Stromal cell of bone marrow (primary cell): Measurements from ENCODE around the gene GABRE.
"Not testable (repeated sequence)": the region's sequence is repeated elsewhere in the genome, so short reads cannot be mapped to it uniquely, and the experiment has no call there.

Source experiments
- DNase-seq: peaks from one replicate; pipeline ENCODE4 v3.0.0-alpha.2; 2012; ENCODE audit warnings: low read depth

Gene GABRE

DNA sequence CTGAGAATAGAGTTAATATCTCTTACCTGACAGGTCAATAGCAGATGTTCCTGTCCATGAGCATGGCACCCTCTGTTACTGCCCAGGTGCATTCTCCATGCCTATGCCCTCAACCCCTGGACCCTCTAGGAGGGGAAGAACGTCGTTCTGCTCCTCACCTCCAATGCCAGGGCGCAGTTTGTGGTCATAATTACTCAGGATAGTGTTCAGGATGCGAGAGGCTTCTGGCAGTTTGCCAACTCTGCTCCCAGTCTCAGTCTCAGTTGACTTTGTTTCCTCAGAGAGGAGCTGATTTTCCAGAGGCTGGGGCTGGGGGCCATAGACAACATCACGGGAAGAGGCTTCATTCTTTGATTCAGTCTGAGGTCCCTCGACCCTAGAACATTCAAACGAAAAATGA, 4.4 kb downstream of the GABRE start:
- no peak for DNase-seq

DNA sequence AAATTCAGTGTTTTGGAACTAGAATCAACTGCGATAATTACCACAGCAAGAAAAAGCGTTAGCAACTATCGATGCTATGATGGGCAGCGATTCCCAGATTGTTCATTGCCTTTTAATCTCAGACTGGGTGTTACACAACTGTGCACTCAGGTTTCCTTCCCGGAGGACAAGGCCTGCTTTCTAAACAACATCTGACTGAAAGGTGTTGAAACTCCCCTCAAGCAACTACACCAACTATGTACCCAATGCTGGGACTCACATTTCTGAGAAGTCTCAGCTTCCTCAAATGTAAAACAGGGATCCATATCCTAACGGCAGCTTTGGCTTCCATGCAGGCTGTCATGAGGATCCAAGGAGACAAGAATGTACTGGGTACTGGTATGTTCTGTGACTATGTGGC, 8.2 kb downstream of the GABRE start:
- DNase-seq = no peak

DNA sequence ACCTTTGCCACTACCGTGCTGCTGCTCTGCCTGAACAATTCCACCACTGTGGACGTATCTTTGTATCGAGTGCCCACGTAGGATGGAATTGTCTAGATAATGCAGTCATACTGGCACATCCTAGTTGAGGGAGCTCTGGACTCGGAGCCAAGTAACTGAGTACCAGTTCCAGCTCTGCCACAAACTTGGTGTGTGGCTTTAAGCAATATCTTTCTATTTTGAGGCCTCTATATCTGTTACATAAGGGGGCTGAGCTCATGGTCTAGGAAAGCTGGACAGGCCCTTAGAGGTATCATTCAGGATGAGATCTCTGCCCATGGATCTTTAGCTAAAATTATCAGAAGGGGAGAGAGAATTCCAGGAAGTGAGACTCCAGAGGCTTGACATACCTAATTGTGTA, 12.4 kb downstream of the GABRE start:
- no peak for DNase-seq

DNA sequence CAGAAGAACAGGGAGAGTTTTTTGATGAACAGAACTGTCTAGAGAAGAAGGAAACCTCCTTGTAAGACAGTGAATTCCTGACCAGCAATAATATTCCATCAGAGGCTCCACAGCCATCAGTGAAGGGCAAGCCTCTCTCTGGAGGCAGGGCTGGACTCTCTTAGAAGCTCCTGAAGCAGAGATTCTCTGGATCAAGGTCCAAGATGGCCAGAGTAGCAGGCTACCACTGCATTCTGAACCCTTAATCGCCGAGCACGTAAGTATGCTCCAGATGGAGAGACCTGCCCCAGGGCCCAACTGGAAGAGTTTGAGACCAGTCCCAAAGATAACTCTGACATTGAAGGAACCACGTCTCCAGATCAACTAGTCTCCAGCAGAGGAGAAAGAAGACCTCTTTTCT, 16.4 kb downstream of the GABRE start:
- DNase-seq = no peak

DNA sequence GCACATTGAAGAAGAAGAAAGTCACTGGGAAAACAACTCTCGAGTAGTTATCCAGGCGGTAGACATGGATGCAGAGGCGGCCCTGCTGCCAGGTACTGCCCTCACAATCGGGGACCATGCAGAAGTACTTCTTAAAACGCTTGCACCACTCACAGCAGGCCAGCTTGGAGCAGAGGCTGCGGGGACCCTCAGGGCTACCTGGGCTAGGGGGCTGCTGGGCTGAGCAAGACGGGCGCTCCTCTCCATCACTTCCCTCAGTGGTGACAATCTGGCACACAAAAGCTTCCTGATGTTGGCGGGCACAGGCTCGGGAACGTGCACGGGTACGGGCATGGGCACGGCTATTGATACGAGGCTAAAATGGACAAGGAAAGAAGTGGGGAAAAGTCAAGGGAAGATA, 19.7 kb downstream of the GABRE start:
- DNase-seq = no peak

DNA sequence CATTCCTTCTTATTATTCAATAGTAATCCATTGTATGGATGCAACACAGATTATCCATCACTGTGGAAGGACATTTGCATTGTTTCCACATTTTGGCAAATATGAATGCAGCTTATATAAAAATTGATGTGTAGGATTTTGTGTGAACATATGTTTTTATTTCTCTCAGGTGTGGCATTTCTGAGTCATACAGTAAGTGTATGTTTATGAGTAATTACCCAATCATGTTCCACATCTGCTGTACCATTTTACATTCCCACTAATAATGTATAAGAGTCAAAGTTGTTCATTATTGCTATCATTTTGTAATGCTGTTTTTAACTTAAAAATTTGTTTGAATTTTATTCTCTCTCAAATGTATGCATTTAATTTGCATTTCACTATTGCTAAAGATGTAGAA, 36.3 kb downstream of the GABRE start:
- DNase-seq = no peak

DNA sequence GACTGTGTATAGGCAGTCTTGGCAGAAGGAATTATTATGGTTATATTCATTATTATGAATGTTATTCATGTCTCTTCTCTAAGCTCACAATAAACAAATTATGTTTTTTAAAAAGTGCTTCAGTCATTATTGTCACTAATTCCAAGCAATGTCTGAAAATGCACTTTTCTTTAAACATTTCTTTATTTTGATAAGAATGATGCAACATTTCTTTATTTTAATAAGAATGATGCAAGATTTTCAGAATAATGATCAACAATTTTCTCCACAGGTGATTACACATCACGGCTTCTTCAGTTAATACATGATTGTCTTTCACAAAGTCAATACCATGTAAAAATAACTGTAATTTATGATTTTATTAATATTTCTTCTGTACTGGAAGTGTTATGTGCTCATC, 39.1 kb downstream of the GABRE start:
- no peak for DNase-seq

DNA sequence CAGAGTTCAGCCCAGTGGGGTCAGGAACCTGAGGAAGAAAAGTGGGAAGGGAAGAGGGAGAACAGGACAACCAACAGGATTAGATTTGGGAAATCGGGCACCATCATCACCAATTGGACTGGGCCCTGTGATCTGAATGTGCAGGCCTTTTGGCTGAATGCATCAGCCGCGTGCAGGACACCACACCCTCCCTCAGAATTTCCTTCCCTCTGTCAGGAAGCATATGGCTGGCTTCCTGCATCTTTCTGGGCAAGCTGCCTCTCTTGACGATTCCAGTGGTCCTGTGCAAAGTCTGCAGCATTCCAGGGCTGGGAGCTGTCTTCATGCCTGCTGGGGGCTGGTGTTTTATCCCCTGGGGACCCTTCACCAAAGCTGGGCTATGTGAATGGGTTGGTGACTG, 45.4 kb downstream of the GABRE start:
- no peak for DNase-seq

DNA sequence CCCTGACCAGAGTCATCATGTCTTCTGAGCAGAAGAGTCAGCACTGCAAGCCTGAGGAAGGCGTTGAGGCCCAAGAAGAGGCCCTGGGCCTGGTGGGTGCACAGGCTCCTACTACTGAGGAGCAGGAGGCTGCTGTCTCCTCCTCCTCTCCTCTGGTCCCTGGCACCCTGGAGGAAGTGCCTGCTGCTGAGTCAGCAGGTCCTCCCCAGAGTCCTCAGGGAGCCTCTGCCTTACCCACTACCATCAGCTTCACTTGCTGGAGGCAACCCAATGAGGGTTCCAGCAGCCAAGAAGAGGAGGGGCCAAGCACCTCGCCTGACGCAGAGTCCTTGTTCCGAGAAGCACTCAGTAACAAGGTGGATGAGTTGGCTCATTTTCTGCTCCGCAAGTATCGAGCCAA, 50.8 kb downstream of the GABRE start:
- DNase-seq = no peak

DNA sequence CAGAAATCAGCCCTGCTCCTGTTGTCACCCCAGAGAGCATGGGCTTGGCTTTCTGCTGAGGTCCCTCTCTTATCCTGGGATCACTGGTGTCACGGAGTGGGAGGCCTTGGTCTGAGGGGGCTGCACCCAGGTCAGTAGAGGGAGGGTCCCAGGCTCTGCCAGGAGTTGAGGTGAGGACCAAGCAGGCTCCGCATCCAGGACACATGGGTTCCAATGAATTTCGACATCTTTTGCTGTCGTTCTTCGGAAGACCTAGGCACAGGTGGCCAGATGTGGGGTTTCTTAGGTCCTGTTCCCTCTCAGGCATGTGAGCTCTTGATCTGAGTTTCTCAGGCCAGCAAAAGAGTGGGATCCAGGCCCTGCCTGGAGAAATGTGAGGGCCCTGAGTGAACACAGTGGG, 51.8 kb downstream of the GABRE start:
- no peak for DNase-seq

DNA sequence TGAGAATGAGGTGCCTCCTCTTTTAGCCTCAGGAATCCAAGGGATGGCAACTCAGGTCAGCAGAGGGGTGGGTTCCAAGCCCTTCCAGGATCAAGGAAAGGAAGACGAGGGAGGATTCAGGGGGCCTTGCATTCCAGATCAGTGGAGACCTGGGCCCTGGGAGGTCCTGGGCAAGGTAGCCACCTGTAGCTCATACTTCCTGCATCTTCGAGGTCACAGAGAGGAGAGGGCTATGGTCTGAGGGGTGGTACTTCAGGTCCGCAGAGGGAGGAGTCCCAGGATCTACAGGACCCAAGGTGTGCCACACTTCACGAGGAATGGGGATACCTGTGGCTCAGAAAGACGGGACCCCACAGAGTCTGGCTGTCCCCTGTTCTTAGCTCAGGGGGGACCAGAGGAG, 52.6 kb downstream of the GABRE start:
- DNase-seq = no peak

DNA sequence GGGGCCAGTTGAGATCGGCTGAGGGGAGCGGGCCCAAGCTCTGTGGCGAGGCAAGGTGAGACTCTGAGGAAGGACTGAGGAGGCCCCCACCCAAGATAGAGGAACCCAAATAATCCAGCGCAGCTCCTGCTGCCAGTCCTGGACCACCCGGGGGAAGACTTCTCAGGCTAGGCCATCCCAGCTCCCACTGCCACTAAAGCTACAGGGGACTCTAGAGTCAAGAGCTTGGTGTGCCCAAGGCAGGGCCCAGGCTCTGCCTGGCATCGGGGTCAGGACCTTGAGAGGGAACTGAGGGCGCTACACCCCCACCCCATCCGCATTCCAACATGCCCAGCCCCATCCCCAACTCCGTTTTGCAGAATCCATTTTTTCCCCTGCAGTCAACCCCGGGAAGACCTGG, 53.2 kb downstream of the GABRE start:
- no peak for DNase-seq

DNA sequence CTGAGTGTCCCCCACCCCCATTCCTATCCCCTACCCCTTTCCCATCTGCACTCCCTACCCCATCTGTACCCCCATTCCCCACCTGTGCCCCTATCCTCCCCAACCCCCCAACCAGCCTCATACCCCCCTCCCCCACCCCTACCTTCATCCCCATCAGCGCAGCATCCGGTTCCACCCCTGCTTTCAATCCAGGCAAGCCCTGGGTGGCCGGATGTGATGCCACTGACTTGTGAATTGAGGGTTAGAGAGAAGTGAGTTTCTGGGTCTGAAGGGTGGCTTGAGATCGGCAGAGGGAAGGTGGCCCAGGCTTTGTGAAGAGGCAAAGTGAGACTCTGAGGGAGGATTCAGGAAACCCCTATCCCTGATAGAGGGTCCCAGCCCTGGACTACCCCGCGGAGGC, 53.9 kb downstream of the GABRE start:
- DNase-seq = no peak

DNA sequence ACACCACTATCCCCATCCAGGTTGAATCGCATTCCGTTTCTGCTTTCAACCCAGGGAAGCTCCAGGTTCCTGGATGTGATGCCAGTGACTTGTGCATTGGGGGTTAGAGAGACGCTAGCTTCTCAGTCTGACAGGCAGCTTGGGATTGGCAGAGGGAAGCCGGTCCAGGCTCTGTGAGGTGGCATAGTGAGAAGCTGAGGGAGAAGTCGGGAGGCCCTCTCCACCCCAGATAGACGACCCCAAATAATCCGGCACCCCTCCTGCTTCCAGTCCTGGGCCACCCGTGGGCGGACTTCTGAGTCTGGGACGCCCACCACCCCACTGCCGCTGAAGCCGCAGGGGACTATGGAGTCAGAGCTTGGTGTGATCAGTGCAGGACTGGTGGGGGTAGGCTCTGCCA, 54.4 kb downstream of the GABRE start:
- DNase-seq = no peak

DNA sequence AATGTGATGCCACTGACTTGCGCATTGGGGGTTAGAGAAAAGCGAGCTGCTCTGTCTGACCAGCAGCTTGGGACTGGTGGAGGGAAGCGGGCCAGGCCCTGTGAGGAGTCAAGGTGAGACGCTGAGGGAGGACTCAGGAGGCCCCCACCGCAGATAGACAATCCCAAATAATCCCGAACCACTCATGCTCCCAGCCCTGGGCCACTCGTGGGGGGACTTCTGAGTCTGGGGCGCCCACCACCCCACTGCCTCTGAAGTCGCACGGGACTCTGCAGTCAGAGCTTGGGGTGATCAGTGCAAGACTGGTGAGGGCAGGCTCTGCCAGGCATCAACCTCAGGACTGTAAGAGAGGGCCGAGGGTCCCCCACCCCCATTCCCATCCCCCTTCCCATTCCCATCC, 54.9 kb downstream of the GABRE start:
- no peak for DNase-seq

DNA sequence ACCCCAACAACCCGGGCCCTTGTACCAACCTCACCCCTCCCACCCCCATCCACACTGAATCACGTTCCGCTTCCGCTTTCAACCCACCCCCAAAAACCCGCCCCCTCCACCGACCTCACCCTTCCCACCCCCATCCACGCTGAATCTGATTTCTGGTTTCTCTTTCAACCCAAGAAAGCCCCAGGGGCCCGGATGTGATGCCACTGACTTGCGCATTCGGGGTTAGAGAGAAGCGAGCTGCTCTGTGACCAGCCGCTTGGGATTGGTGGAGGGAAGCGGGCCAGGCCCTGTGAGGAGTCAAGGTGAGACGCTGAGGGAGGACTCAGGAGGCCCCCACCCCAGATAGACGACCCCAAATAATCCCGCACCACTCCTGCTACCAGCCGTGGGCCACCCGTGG, 55.7 kb downstream of the GABRE start:
- DNase-seq = not testable (repeated sequence)

DNA sequence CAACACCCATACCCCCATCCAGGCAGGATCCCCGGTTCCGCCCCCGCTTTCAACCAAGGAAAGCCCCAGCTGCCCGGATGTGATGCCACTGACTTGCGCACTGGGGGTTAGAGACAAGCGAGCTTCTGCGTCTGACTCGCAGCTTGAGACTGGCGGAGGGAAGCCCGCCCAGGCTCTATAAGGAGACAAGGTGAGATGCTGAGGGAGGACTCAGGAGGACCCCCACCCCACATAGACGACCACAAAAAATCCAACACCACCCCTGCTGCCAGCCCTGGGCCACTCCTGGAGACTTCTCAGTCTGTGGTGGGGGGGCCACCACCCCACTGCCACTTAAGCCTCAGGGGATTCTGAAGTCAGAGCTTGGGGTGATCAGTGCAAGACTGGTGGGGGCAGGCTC, 61.7 kb downstream of the GABRE start, which contains the start of gene MAGEA4:
Gene MAGEA4, plus strand, starts transcription at position 110 of the 400 bp plus-strand sequence. CDS start 10,776 bp downstream, outside the sequence.
- DNase-seq = no peak

DNA sequence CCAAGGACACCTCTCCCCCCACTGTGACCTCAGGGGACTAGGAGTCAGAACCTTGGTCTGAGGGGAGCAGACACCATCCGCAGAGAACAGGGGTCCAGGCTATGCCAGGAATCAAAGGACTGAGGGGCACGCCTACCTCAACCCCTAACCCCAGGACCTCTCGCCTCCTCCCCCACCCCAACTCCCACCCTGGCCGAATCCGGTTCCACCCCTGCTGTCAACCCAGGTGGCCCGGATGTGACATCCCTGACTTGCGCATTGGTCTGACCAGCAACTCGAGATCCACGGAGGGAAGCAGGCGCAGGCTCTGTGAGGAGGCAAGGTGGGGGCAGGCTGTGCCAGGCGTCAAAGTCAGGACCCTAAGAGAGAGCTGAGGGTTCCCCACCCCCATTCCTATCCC, 62.3 kb downstream of the GABRE start:
- DNase-seq = no peak

DNA sequence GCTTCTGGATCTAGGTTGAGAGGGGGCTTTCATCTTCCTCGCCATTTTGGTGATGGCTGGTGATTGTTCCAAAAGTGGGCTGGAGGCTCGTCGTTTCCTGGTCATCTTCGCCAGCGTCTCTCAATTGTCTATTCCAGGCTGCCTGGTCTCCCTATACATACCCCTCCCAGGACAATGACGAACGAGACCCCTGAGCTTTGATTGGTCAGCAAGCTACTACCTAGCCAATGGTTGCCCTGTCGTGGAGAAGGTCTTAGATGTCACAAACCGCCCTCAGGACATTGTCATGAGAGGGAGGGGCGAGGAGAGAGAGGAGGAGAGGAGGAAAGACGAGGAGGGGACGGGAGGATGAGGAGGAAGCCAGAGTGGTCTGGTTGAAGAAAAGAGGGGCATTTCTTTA, 69.5 kb downstream of the GABRE start:
- no peak for DNase-seq
